Liver (tissue), 3 donors: Measurements from ENCODE around the gene STRIT1.

ENCODE experiments used
- GABPA ChIP-seq, 2 donors: IDR thresholded peaks in 1 of 2; conservative IDR thresholded peaks in 1 of 2; 2 replicates each; pipeline ENCODE4 v1.6.1; 2016; ENCODE audit warnings: antibody characterized with exemption in 2 of 2, mild to moderate bottlenecking in 1 of 2, moderate library complexity in 1 of 2
- HNF4A ChIP-seq, 2 donors: conservative IDR thresholded peaks; 2 replicates each; pipeline ENCODE4 v1.6.1; 2016; ENCODE audit warnings: antibody characterized with exemption in 2 of 2, mild to moderate bottlenecking in 2 of 2
- MAX ChIP-seq: IDR thresholded peaks from 2 replicates; pipeline ENCODE4 v1.6.1; 2016; ENCODE audit warnings: antibody characterized with exemption
- REST ChIP-seq: IDR thresholded peaks from 2 replicates; pipeline ENCODE4 v1.6.1; 2016; ENCODE audit warnings: antibody characterized with exemption, mild to moderate bottlenecking
- TAF1 ChIP-seq: conservative IDR thresholded peaks from 2 replicates; pipeline ENCODE4 v1.6.1; 2016; ENCODE audit warnings: antibody characterized with exemption, mild to moderate bottlenecking
- TF ChIP-seq, protein P1 (sequence below): fragments of 150-350 bp; IDR thresholded peaks from 2 replicates; pipeline ENCODE4 v1.5.1; 2017; ENCODE audit warnings: improper control_type of control experiment, low read depth, low read length; ENCODE audit not compliant: missing input control
- TF ChIP-seq, protein P2 (sequence below): IDR thresholded peaks from 2 replicates; pipeline ENCODE4 v1.6.1; 2016; ENCODE audit warnings: antibody characterized with exemption
- donor health status: healthy.
- donor health status: healthy.

DNA sequence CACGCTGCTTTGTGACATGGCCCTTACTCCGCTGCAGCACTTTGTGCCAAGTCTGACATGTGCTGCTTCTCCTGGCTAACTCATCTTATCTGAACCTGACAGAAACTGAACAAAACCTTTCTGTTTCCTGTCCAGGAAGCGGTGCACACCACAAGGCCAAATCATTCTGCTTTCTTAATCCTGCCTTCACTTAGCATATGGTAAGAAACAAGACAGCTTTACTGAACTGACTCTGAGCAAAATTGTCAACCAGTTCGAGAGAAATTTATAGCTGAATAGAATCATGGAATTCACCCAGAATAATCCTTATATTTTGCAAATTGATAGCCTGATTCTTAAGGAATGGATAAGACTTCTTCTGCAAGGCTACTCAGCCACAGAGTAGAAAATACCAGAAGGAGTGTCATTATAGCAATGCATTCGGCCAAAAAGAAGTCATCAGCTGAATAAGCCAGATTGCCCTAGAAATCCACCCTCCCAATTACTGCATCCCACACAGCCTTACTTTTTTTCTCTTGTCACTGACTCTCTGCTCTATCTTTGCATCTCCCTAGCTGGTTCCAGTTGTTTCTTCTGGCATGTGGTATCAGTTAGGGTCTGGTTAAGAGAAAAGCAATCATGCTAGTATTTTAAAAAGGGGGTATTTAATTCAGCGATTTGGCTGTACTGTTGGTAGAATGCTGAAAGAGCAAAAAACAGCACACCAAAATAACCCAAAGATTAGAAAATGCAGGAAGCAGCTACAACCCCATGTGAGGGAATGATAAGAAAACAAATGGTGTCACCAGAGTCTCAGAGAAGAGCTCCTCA is 41.6 kb upstream of the STRIT1 start:
- TF ChIP-seq, protein P1, sequence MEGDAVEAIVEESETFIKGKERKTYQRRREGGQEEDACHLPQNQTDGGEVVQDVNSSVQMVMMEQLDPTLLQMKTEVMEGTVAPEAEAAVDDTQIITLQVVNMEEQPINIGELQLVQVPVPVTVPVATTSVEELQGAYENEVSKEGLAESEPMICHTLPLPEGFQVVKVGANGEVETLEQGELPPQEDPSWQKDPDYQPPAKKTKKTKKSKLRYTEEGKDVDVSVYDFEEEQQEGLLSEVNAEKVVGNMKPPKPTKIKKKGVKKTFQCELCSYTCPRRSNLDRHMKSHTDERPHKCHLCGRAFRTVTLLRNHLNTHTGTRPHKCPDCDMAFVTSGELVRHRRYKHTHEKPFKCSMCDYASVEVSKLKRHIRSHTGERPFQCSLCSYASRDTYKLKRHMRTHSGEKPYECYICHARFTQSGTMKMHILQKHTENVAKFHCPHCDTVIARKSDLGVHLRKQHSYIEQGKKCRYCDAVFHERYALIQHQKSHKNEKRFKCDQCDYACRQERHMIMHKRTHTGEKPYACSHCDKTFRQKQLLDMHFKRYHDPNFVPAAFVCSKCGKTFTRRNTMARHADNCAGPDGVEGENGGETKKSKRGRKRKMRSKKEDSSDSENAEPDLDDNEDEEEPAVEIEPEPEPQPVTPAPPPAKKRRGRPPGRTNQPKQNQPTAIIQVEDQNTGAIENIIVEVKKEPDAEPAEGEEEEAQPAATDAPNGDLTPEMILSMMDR: no peak
- TF ChIP-seq REST: no peak
- no peak for TF ChIP-seq TAF1
- TF ChIP-seq, protein P2, sequence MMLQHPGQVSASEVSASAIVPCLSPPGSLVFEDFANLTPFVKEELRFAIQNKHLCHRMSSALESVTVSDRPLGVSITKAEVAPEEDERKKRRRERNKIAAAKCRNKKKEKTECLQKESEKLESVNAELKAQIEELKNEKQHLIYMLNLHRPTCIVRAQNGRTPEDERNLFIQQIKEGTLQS: no peak
- TF ChIP-seq MAX: no peak
- no peak for TF ChIP-seq GABPA (IDR thresholded peaks at IDR 0.05 in 1 of 2, conservative IDR thresholded peaks at IDR 0.05 in 1 of 2)
- no peak for TF ChIP-seq HNF4A (conservative IDR thresholded peaks at IDR 0.05)
